HCT116 (cell line): Measurements from ENCODE around the gene GTF3C4. TPM values are rescaled to one million over a fixed set of nuclear protein-coding genes. Genes with fewer than 3 reads are reported as not detected.

Experiments used
- ATAC-seq: fragments of 200-7000 bp; cut with Tn5 transposase; 2 replicates; pipeline ENCODE4 v1.9.1; 2020; ENCODE audit warnings: mild to moderate bottlenecking, moderate library complexity
- BruUV-seq: library from RNA; stranded (reverse); fragments of 400-500 nt; replicated peaks from 2 replicates; lab custom pipeline; 2021; lab: Mats Ljungman, UMichigan
- CTCF ChIA-PET: fragments of 300-600 bp; sonication (Branson Sonifier 250); formaldehyde crosslinking; loops from one replicate; lab custom pipeline; 2021; ENCODE audit warnings: antibody characterized with exemption; lab: Charles Lee
- POLR2A ChIA-PET: fragments of 300-600, 350-600 bp; sonication (Branson Sonifier 250); formaldehyde crosslinking; loops from one replicate; lab custom pipeline; 2021; ENCODE audit warnings: antibody characterized with exemption; lab: Charles Lee
- RAD21 ChIA-PET, 2 experiments: fragments of 300-600 bp; sonication (Branson Sonifier 250); formaldehyde crosslinking; loops; one replicate each; lab custom pipeline; 2023; ENCODE audit warnings: low total read pairs in 2 of 2; ENCODE audit not compliant: uncharacterized antibody in 2 of 2, unreplicated experiment in 2 of 2, low non-redundant PET in 1 of 2; lab: Charles Lee
- DNase-seq: peaks from one replicate; pipeline ENCODE4 v3.0.0-alpha.2; 2010; ENCODE audit warnings: low read depth, low spot score
- H2AFZ ChIP-seq: fragments of 200-600 bp; shearing (Covaris generic), sonication (generic); 2 replicates; pipeline ENCODE4 v1.6.1; 2017; ENCODE audit warnings: low read depth, mixed run types, mixed read lengths, antibody characterized with exemption, low read length; ENCODE audit not compliant: poor library complexity, severe bottlenecking
- H3K27ac ChIP-seq: 2 replicates; pipeline ENCODE4 v1.5.1; 2012; ENCODE audit warnings: low read depth, low read length
- H3K27me3 ChIP-seq: fragments of 200-600 bp; sonication (generic); 2 replicates; pipeline ENCODE4 v1.6.1; 2016; ENCODE audit warnings: mixed run types, low read length, mixed read lengths; ENCODE audit not compliant: insufficient read depth
- H3K36me3 ChIP-seq, 2 experiments: fragments of 200-500 bp in 1 of 2; fragments of 200-600 bp in 1 of 2; sonication (Bioruptor generic) in 1 of 2; sonication (generic) in 1 of 2; 2 replicates each; pipeline versions ENCODE4 v1.5.1 to v1.6.1; 2014 to 2016; ENCODE audit warnings: low read length in 2 of 2, inconsistent platforms in 1 of 2, mixed read lengths in 1 of 2, mixed run types in 1 of 2; ENCODE audit not compliant: insufficient read depth in 2 of 2, control insufficient read depth in 1 of 2
- H3K4me1 ChIP-seq, 2 experiments: fragments of 200-600 bp in 1 of 2; sonication (generic) in 1 of 2; 2 replicates each; pipeline versions ENCODE4 v1.5.1 to v1.6.1; 2012 to 2017; ENCODE audit warnings: low read length in 2 of 2, inconsistent platforms in 1 of 2, mild to moderate bottlenecking in 1 of 2, mixed read lengths in 1 of 2, mixed run types in 1 of 2, moderate library complexity in 1 of 2; ENCODE audit not compliant: insufficient read depth in 2 of 2, control insufficient read depth in 1 of 2
- H3K4me2 ChIP-seq: fragments of 200-600 bp; sonication (generic); 2 replicates; pipeline ENCODE4 v1.6.1; 2017; ENCODE audit warnings: mixed run types, low read length, mixed read lengths
- H3K4me3 ChIP-seq, 2 experiments: fragments of 200-600 bp in 1 of 2; sonication (generic) in 1 of 2; replicated peaks in 1 of 2; 2 replicates each; pipeline ENCODE4 v1.5.1; 2011 to 2016; ENCODE audit warnings: low read length in 2 of 2, control low read depth in 1 of 2, low read depth in 1 of 2, mild to moderate bottlenecking in 1 of 2, mixed read lengths in 1 of 2, mixed run types in 1 of 2
- H3K79me2 ChIP-seq: fragments of 200-600 bp; sonication (generic); 2 replicates; pipeline ENCODE4 v1.6.1; 2017; ENCODE audit warnings: mild to moderate bottlenecking, mixed run types, low read length, moderate library complexity, mixed read lengths; ENCODE audit not compliant: insufficient read depth
- H3K9ac ChIP-seq: fragments of 200-600 bp; sonication (generic); 2 replicates; pipeline ENCODE4 v1.6.1; 2016; ENCODE audit warnings: low read length, mixed read lengths
- H3K9me2 ChIP-seq: fragments of 200-600 bp; sonication (generic), shearing (Covaris generic); 2 replicates; pipeline ENCODE4 v1.6.1; 2017; ENCODE audit warnings: mixed run types, mild to moderate bottlenecking, moderate library complexity; ENCODE audit not compliant: insufficient read depth
- H3K9me3 ChIP-seq, 2 experiments: fragments of 200-500 bp in 1 of 2; fragments of 200-600 bp in 1 of 2; sonication (Bioruptor generic) in 1 of 2; sonication (generic) in 1 of 2; 2 replicates each; pipeline ENCODE4 v1.6.1; 2014 to 2017; ENCODE audit warnings: low read length in 2 of 2, mixed read lengths in 2 of 2, inconsistent platforms in 1 of 2, low read depth in 1 of 2, mild to moderate bottlenecking in 1 of 2, mixed run types in 1 of 2, moderate library complexity in 1 of 2; ENCODE audit not compliant: control insufficient read depth in 1 of 2, insufficient read depth in 1 of 2
- H4K20me1 ChIP-seq: fragments of 200-600 bp; sonication (generic), shearing (Covaris generic); 2 replicates; pipeline ENCODE4 v1.6.1; 2017; ENCODE audit warnings: mixed run types, mild to moderate bottlenecking, moderate library complexity; ENCODE audit not compliant: insufficient read depth
- CBX3 ChIP-seq: IDR thresholded peaks from 2 replicates; pipeline ENCODE4 v1.6.1; 2012; ENCODE audit warnings: low read depth
- EZH2 ChIP-seq: fragments of 200-600 bp; sonication (generic); IDR thresholded peaks from 2 replicates; pipeline ENCODE4 v1.6.1; 2017; ENCODE audit warnings: antibody characterized with exemption, mixed run types
- FOSL1 ChIP-seq: IDR thresholded peaks from 2 replicates; pipeline ENCODE4 v1.6.1; 2012; ENCODE audit warnings: low read depth
- JUND ChIP-seq: IDR thresholded peaks from 2 replicates; pipeline ENCODE4 v1.6.1; 2012
- SIN3A ChIP-seq: IDR thresholded peaks from 2 replicates; pipeline ENCODE4 v1.6.1; 2012; ENCODE audit warnings: low read depth
- SRF ChIP-seq: IDR thresholded peaks from 2 replicates; pipeline ENCODE4 v1.6.1; 2012; ENCODE audit warnings: low read depth
- TCF7L2 ChIP-seq: IDR thresholded peaks from 2 replicates; pipeline ENCODE4 v1.7.0; 2011; ENCODE audit warnings: borderline replicate concordance, inconsistent platforms; ENCODE audit not compliant: insufficient read depth, insufficient read length; ENCODE audit errors: extremely low read depth
- YY1 ChIP-seq: IDR thresholded peaks from 2 replicates; pipeline ENCODE4 v1.6.1; 2011; ENCODE audit warnings: low read length, low read depth, moderate library complexity, mild to moderate bottlenecking; ENCODE audit not compliant: insufficient replicate concordance; ENCODE audit errors: extremely low read depth
- ZFX ChIP-seq: fragments of 450-650 bp; IDR thresholded peaks from 2 replicates; pipeline ENCODE4 v1.6.1; 2017
- ZNF274 ChIP-seq: fragments of 200-500 bp; sonication (Bioruptor generic); IDR thresholded peaks from 2 replicates; pipeline ENCODE4 v1.6.1; 2014; ENCODE audit warnings: mild to moderate bottlenecking, low read depth, low read length, inconsistent platforms
- intact Hi-C: fragments of 100-400 bp; cut with micrococcal nuclease; formaldehyde crosslinking; loops from 2 replicates; pipeline ENCODE4 v1.10.0; 2022
- total RNA-seq: library from RNA; stranded (reverse); gene quantifications from one replicate; pipeline ENCODE4 v1.2.1, GENCODE V29; 2021; ENCODE audit not compliant: unreplicated experiment
- TF ChIP-seq, protein P1 (sequence below): IDR thresholded peaks from 2 replicates; pipeline ENCODE4 v1.6.1; 2012
- TF ChIP-seq, protein P2 (sequence below): IDR thresholded peaks from 2 replicates; pipeline ENCODE4 v1.6.1; 2012

The GTF3C4 gene
- total RNA-seq, 1 experiment from 2014 or later, result 26.4 TPM

DNA sequence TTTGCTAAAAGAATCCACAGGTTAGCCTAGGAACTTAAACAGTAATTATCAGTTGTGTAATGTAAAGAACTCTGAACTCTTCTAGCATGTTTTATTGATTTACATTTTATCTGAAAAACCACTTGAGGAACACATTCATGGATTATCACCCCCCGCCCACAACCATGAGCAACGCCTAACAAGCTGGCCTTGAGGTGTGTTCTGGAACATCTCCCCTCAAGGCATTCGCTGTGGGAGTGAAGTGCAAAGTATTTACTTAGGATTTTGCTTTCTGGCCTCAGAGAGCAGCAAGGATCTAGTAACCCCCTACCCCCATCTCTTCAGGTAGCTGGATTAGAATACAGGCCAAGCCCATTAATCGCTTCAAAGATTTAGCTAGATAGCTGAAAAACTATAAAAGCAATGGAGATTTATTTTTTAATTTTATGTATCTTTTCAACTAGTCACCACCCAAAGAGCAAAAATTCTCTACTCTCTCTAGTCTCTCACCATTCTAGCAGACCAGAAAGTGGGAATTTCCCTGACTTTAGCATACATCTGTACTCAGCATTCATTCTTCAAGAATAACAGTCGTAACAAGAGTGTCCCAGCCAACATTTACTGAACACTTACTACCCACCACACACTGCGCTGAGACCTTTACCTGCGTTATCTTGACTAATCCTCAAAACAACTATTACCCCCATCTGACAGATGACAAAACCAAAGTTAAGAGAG lies 37.7 kb upstream of the GTF3C4 start:
- ChIA-PET CTCF (no interaction called here), POLR2A (no interaction called here), RAD21 (no interaction called here)
- Histone ChIP-seq H4K20me1 (no peaks in the 10 kb centered on the region), H3K4me1 (no peaks in the 10 kb centered on the region), H3K4me3 (no peak overlapping the region), H3K9ac (no peak overlapping the region), H3K27me3 (no peaks in the 10 kb centered on the region), H3K9me2 (no peaks in the 10 kb centered on the region), H2AFZ (no peak overlapping the region), H3K36me3 (peaks cover 22 to 58% of the 10 kb centered on the region in 2 experiments), H3K79me2 (no peaks in the 10 kb centered on the region; the same call in 1 of the 2 replicates), H3K4me2 (no peak overlapping the region), H3K9me3 (no peaks in the 10 kb centered on the region), H3K27ac (no peak overlapping the region)
- DNase-seq, result no peak
- no peak for ATAC-seq
- intact Hi-C loops, result no loop called here
- BruUV-seq, result no TSS peak
- TF ChIP-seq SRF, result no peak

DNA sequence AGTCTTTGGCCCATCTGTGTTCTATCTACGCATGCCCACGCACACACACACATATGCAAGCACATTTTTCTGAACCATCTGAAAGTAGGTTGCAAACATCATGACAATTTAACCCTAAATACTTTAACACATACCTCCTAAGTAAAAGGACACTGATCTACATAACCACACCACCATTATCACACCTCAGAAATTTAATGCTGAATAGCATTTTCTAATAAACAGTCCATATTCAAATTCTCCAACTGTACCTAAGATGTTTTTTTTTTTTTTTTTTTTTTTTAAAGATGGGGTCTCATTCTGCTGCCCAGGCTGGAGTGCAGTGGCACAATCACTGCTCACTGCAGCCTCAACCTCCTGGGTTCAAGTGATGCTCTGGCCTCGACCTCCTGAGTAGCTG lies 35.9 kb upstream of the GTF3C4 start:
- H4K20me1 ChIP-seq, result no peaks in the 10 kb centered on the region
- no TSS peak for BruUV-seq
- CTCF ChIA-PET, result no interaction called here

More for the DNA sequence above, 35.9 kb upstream of the GTF3C4 start:
- POLR2A ChIA-PET, result no interaction called here
- H3K27ac ChIP-seq, result no peak overlapping the region
- H2AFZ ChIP-seq, result no peak overlapping the region
- no peaks in the 10 kb centered on the region for H3K27me3 ChIP-seq
- no peaks in the 10 kb centered on the region for H3K4me1 ChIP-seq
- H3K36me3 ChIP-seq, result peaks cover 16 to 53% of the 10 kb centered on the region in 2 experiments
- TF ChIP-seq EZH2 (no peak), ZFX (no peak), CBX3 (no peak), JUND (no peak), SRF (no peak), TCF7L2 (no peak), ZNF274 (no peak), FOSL1 (no peak), SIN3A (no peak), YY1 (no peak)
- TF ChIP-seq, protein P1, sequence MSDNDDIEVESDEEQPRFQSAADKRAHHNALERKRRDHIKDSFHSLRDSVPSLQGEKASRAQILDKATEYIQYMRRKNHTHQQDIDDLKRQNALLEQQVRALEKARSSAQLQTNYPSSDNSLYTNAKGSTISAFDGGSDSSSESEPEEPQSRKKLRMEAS, result no peak
- TF ChIP-seq, protein P2, sequence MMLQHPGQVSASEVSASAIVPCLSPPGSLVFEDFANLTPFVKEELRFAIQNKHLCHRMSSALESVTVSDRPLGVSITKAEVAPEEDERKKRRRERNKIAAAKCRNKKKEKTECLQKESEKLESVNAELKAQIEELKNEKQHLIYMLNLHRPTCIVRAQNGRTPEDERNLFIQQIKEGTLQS, result no peak
- no peak overlapping the region for H3K4me3 ChIP-seq
- H3K9me2 ChIP-seq, result no peaks in the 10 kb centered on the region
- no peaks in the 10 kb centered on the region for H3K9me3 ChIP-seq
- intact Hi-C loops, result no loop called here
- no peak overlapping the region for H3K9ac ChIP-seq
- ATAC-seq (no peak), DNase-seq (no peak)
- no peaks in the 10 kb centered on the region; the same call in 1 of the 2 replicates for H3K79me2 ChIP-seq
- RAD21 ChIA-PET, result no interaction called here
- H3K4me2 ChIP-seq, result no peak overlapping the region
